Activated CD4-positive, alpha-beta T cell treated with anti-CD3 and anti-CD28 coated beads for 1 hour (primary cell): ENCODE results near the gene UBN1.
"Not testable (repeated sequence)": the region's sequence is repeated elsewhere in the genome, so short reads cannot be mapped to it uniquely, and the experiment has no call there.

ENCODE experiments used
- DNase-seq: peaks from one replicate; pipeline ENCODE4 v3.0.0-alpha.2; 2020

Gene UBN1

GRCh38 chr16:4909825-4910224 is 62.5 kb downstream of the UBN1 start:
- no peak for DNase-seq

GRCh38 chr16:4910828-4911227 is 63.5 kb downstream of the UBN1 start:
- DNase-seq, result no peak

GRCh38 chr16:4911970-4912386 is 64.7 kb downstream of the UBN1 start:
- no peak for DNase-seq

- DNase-seq, result no peak
Observed at GRCh38 chr16:4913130-4913773, 66.0 kb downstream of the UBN1 start.

- no peak for DNase-seq
Observed at GRCh38 chr16:4913774-4914525, 66.7 kb downstream of the UBN1 start.

- no peak for DNase-seq
Observed at GRCh38 chr16:4914528-4915225, 67.4 kb downstream of the UBN1 start.

GRCh38 chr16:4915226-4915761 is 68.0 kb downstream of the UBN1 start:
- DNase-seq, result no peak

- DNase-seq, result no peak
Observed at GRCh38 chr16:4917117-4917516, 69.8 kb downstream of the UBN1 start.

- no peak for DNase-seq
Observed at GRCh38 chr16:4918781-4919251, 71.5 kb downstream of the UBN1 start.

GRCh38 chr16:4920826-4921225 is 73.5 kb downstream of the UBN1 start:
- no peak for DNase-seq

- no peak for DNase-seq
Observed at GRCh38 chr16:4922721-4923342, 75.6 kb downstream of the UBN1 start.

GRCh38 chr16:4923853-4924252 is 76.6 kb downstream of the UBN1 start:
- no peak for DNase-seq

- DNase-seq, result no peak
Observed at GRCh38 chr16:4924593-4925292, 77.5 kb downstream of the UBN1 start.

- DNase-seq, result no peak
Observed at GRCh38 chr16:4925293-4925607, 78.0 kb downstream of the UBN1 start.

GRCh38 chr16:4925791-4926190 is 78.5 kb downstream of the UBN1 start:
- DNase-seq, result no peak

GRCh38 chr16:4926928-4927327 is 79.6 kb downstream of the UBN1 start:
- no peak for DNase-seq

- DNase-seq, result no peak
Observed at GRCh38 chr16:4927661-4928060, 80.4 kb downstream of the UBN1 start.

- no peak for DNase-seq
Observed at GRCh38 chr16:4928227-4928626, 80.9 kb downstream of the UBN1 start.

GRCh38 chr16:4929619-4930018 is 82.3 kb downstream of the UBN1 start:
- not testable (repeated sequence) for DNase-seq

- no peak for DNase-seq
Observed at GRCh38 chr16:4931381-4931780, 84.1 kb downstream of the UBN1 start.
